CD4-positive, alpha-beta T cell treated with Interleukin-4 for 4 hours (primary cell): ENCODE data around the gene TOR4A.

ENCODE experiments used
- DNase-seq: peaks from one replicate; pipeline ENCODE4 v3.0.0-alpha.2; 2020

The TOR4A gene

GRCh38 chr9:137309368-137310188 is 32.1 kb downstream of the TOR4A start:
- no peak for DNase-seq

- no peak for DNase-seq
These were observed 32.9 kb downstream of the TOR4A start for GRCh38 chr9:137310189-137311052.

GRCh38 chr9:137311171-137311985 is 33.9 kb downstream of the TOR4A start:
- DNase-seq = no peak

- no peak for DNase-seq
These were observed 34.7 kb downstream of the TOR4A start for GRCh38 chr9:137311986-137312851.

GRCh38 chr9:137312852-137313325 is 35.4 kb downstream of the TOR4A start:
- no peak for DNase-seq

- no peak for DNase-seq
These were observed 35.9 kb downstream of the TOR4A start for GRCh38 chr9:137313326-137313936.

- no peak for DNase-seq
These were observed 36.5 kb downstream of the TOR4A start for GRCh38 chr9:137313956-137314560.

- no peak for DNase-seq
These were observed 37.3 kb downstream of the TOR4A start for GRCh38 chr9:137314561-137315560.

- DNase-seq = no peak
These were observed 38.1 kb downstream of the TOR4A start for GRCh38 chr9:137315581-137316011.

GRCh38 chr9:137316012-137316981 is 38.8 kb downstream of the TOR4A start:
- no peak for DNase-seq

GRCh38 chr9:137317021-137317717 is 39.6 kb downstream of the TOR4A start:
- DNase-seq = no peak

- no peak for DNase-seq
These were observed 40.4 kb downstream of the TOR4A start for GRCh38 chr9:137317718-137318511.

- no peak for DNase-seq
These were observed 41.1 kb downstream of the TOR4A start for GRCh38 chr9:137318602-137319001.

- DNase-seq = no peak
These were observed 41.6 kb downstream of the TOR4A start for GRCh38 chr9:137319011-137319738.

GRCh38 chr9:137319739-137320551 is 42.4 kb downstream of the TOR4A start:
- no peak for DNase-seq
